ENCODE measurements around the gene SBNO1.
"Not testable (repeated sequence)": the region's sequence is repeated elsewhere in the genome, so short reads cannot be mapped to it uniquely, and the experiment has no call there.

The SBNO1 gene

DNA sequence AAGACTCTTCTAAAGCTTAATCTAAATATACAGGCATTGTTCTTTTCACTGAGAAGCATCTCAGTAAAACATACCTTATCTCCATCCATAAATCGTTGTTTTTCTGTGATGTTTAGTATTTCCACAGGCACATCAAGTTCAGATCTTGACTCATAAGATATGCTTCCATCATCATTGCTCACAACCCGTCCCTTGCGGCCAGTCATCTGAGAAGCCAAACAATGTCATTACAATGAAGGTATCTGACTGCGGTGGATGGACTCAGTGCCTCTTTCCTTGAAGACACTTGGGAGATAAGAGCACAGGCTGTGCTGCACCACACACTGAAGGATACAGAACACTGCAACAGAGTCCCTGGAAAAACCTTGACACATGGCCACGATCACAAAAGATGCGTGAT lies 44.8 kb downstream of the SBNO1 start:
- Histone ChIP-seq H3K9me2 (replicated peaks; ENCODE audit: insufficient read depth, low read length) (no peaks in the 10 kb centered on the region), H3K36me3 (ENCODE audit: low read length) (peaks cover 37% of the 10 kb centered on the region), H4K20me1 (ENCODE audit: low read depth, low read length) (no peaks in the 10 kb centered on the region), H3K4me2 (ENCODE audit: low read depth, low read length, poor library complexity, severe bottlenecking) (no peak overlapping the region), H3K79me2 (ENCODE audit: insufficient read depth, low read length) (no peaks in the 10 kb centered on the region), H3K9ac (ENCODE audit: low read length) (no peak overlapping the region), H2AFZ (ENCODE audit: low read depth, low read length, severe bottlenecking) (no peak overlapping the region), H3K9me3 (ENCODE audit: insufficient read depth, low read length) (no peaks in the 10 kb centered on the region), H3K27ac (ENCODE audit: low read depth, low read length) (no peak overlapping the region), H3K27me3 (ENCODE audit: low read length) (no peaks in the 10 kb centered on the region), H3F3A (ENCODE audit: insufficient read depth) (no peaks in the 10 kb centered on the region), H3K4me3 (ENCODE audit: insufficient read depth, low read length, poor library complexity, severe bottlenecking) (no peak overlapping the region)
- no peak for TF ChIP-seq EZH2phosphoT487 (conservative IDR thresholded peaks at IDR 0.05; ENCODE audit: low read length)
- TF ChIP-seq, protein P1, sequence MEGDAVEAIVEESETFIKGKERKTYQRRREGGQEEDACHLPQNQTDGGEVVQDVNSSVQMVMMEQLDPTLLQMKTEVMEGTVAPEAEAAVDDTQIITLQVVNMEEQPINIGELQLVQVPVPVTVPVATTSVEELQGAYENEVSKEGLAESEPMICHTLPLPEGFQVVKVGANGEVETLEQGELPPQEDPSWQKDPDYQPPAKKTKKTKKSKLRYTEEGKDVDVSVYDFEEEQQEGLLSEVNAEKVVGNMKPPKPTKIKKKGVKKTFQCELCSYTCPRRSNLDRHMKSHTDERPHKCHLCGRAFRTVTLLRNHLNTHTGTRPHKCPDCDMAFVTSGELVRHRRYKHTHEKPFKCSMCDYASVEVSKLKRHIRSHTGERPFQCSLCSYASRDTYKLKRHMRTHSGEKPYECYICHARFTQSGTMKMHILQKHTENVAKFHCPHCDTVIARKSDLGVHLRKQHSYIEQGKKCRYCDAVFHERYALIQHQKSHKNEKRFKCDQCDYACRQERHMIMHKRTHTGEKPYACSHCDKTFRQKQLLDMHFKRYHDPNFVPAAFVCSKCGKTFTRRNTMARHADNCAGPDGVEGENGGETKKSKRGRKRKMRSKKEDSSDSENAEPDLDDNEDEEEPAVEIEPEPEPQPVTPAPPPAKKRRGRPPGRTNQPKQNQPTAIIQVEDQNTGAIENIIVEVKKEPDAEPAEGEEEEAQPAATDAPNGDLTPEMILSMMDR (IDR thresholded peaks at IDR 0.05; ENCODE audit: insufficient read depth, low read length, poor library complexity, severe bottlenecking) = no peak

DNA sequence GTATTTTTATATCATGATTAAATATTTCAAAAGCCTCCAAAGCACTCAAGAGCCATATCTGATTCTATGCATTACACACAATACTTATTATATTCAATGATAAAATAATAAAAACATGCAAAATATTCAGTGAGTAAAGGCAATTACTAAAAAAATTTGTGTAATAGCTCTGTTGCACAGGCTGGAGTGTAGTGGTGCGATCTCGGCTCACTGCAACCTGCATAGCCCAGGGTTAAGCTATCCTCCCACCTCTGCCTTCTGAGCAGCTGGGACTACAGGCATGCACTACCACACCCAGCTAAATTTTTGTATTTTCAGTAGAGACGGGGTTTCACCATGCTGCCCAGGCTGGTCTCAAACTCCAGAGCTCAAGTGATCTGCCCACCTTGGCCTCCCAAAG lies 45.4 kb downstream of the SBNO1 start:
- TF ChIP-seq EZH2phosphoT487 (conservative IDR thresholded peaks at IDR 0.05; ENCODE audit: low read length) = no peak
- TF ChIP-seq, protein P1 (IDR thresholded peaks at IDR 0.05; ENCODE audit: insufficient read depth, low read length, poor library complexity, severe bottlenecking) = no peak
- Histone ChIP-seq H3K27me3 (ENCODE audit: low read length) (no peaks in the 10 kb centered on the region), H3K9me2 (replicated peaks; ENCODE audit: insufficient read depth, low read length) (no peaks in the 10 kb centered on the region), H3K9me3 (ENCODE audit: insufficient read depth, low read length) (no peaks in the 10 kb centered on the region), H3K79me2 (ENCODE audit: insufficient read depth, low read length) (no peaks in the 10 kb centered on the region), H3K36me3 (ENCODE audit: low read length) (peaks cover 34% of the 10 kb centered on the region), H3K4me3 (ENCODE audit: insufficient read depth, low read length, poor library complexity, severe bottlenecking) (no peak overlapping the region), H3K27ac (ENCODE audit: low read depth, low read length) (no peak overlapping the region), H3F3A (ENCODE audit: insufficient read depth) (no peaks in the 10 kb centered on the region), H3K4me2 (ENCODE audit: low read depth, low read length, poor library complexity, severe bottlenecking) (no peak overlapping the region), H4K20me1 (ENCODE audit: low read depth, low read length) (no peaks in the 10 kb centered on the region), H2AFZ (ENCODE audit: low read depth, low read length, severe bottlenecking) (no peak overlapping the region), H3K9ac (ENCODE audit: low read length) (no peak overlapping the region)

DNA sequence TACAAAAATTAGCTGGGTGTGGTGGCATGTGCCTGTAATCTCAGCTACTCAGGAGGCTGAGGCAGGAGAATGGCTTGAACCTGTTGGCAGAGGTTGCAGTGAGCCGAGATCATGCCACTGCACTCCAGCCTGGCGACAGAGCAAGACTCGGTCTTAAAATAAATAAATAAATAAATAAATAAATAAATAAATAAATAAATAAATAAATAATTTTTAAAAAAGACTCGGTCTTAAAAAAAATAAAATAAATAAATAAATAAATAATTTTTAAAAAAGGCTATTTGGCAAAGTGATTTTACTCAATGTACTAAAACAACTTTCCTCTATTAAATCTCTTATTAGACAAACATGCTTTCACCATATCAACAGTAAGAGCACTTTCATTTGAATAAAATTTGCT lies 51.6 kb downstream of the SBNO1 start:
- H3K36me3 ChIP-seq (ENCODE audit: low read length) = peaks cover 27% of the 10 kb centered on the region
- not testable (repeated sequence) for H3K9ac ChIP-seq (ENCODE audit: low read length); H3F3A ChIP-seq (ENCODE audit: insufficient read depth); H3K27me3 ChIP-seq (ENCODE audit: low read length); H3K4me2 ChIP-seq (ENCODE audit: low read depth, low read length, poor library complexity, severe bottlenecking); H2AFZ ChIP-seq (ENCODE audit: low read depth, low read length, severe bottlenecking); H3K9me2 ChIP-seq (replicated peaks; ENCODE audit: insufficient read depth, low read length); H3K9me3 ChIP-seq (ENCODE audit: insufficient read depth, low read length); H3K27ac ChIP-seq (ENCODE audit: low read depth, low read length); H4K20me1 ChIP-seq (ENCODE audit: low read depth, low read length); H3K79me2 ChIP-seq (ENCODE audit: insufficient read depth, low read length); H3K4me3 ChIP-seq (ENCODE audit: insufficient read depth, low read length, poor library complexity, severe bottlenecking)

DNA sequence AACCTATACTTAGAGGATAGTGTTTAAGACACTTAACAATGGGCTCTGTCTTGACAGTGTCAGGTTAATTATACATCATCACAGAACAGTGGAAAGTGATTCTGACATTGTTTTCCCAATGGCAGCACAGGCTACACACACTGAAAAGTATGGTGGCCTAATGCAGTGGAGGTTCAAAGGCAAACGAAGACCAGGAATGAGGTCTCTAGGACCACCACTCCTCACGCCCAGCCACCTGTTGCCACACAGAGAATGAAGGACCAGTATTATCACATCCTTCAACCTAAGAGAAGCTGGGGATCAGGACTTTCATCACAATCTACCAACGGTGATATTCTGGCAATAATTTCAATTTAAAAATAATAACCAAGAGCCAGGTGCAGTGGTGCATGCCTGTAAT lies 58.4 kb downstream of the SBNO1 start:
- no peaks in the 10 kb centered on the region for H3K9me2 ChIP-seq (replicated peaks; ENCODE audit: insufficient read depth, low read length)
- H3K36me3 ChIP-seq (ENCODE audit: low read length) = peaks cover 39% of the 10 kb centered on the region; the same call in 1 of the 2 replicates
- no peak overlapping the region for H3K27ac ChIP-seq (ENCODE audit: low read depth, low read length)
- no peak overlapping the region for H2AFZ ChIP-seq (ENCODE audit: low read depth, low read length, severe bottlenecking)
- no peaks in the 10 kb centered on the region for H3K27me3 ChIP-seq (ENCODE audit: low read length)
- H3K4me3 ChIP-seq (ENCODE audit: insufficient read depth, low read length, poor library complexity, severe bottlenecking) = no peak overlapping the region
- TF ChIP-seq, protein P1 (IDR thresholded peaks at IDR 0.05; ENCODE audit: insufficient read depth, low read length, poor library complexity, severe bottlenecking) = no peak
- TF ChIP-seq EZH2phosphoT487 (conservative IDR thresholded peaks at IDR 0.05; ENCODE audit: low read length) = no peak
- H4K20me1 ChIP-seq (ENCODE audit: low read depth, low read length) = no peaks in the 10 kb centered on the region
- H3K9ac ChIP-seq (ENCODE audit: low read length) = no peak overlapping the region
- H3K79me2 ChIP-seq (ENCODE audit: insufficient read depth, low read length) = no peaks in the 10 kb centered on the region
- no peak overlapping the region for H3K4me2 ChIP-seq (ENCODE audit: low read depth, low read length, poor library complexity, severe bottlenecking)
- H3F3A ChIP-seq (ENCODE audit: insufficient read depth) = no peaks in the 10 kb centered on the region
- no peaks in the 10 kb centered on the region for H3K9me3 ChIP-seq (ENCODE audit: insufficient read depth, low read length)
